K562 (cell line): Measurements from ENCODE around the gene SNX9. TPM values are rescaled to one million over a fixed set of nuclear protein-coding genes. Genes with fewer than 3 reads are reported as not detected.

Experiments
- BCOR ChIP-seq: fragments of 450-650 bp; IDR thresholded peaks from 2 replicates; pipeline ENCODE4 v1.6.1; 2016
- BRD9 ChIP-seq: fragments of 450-650 bp; IDR thresholded peaks from 2 replicates; pipeline ENCODE4 v1.6.1; 2018; ENCODE audit warnings: low read depth; ENCODE audit not compliant: partially characterized antibody
- CHD4 ChIP-seq: fragments of 200-600 bp; sonication (generic); IDR thresholded peaks from 3 replicates; pipeline ENCODE4 v1.6.1; 2012; ENCODE audit warnings: low read depth, mild to moderate bottlenecking, mixed read lengths, low read length, inconsistent platforms; ENCODE audit not compliant: insufficient read depth, insufficient replicate concordance, poor library complexity, severe bottlenecking
- DMBX1 ChIP-seq: fragments of 250-450 bp; sonication (Bioruptor Pico); IDR thresholded peaks from 2 replicates; pipeline ENCODE4 v1.8.0; 2022; ENCODE audit warnings: inconsistent platforms, mild to moderate bottlenecking, moderate library complexity, borderline replicate concordance
- ETS2 ChIP-seq: IDR thresholded peaks from 2 replicates; pipeline ENCODE4 v1.6.1; 2016; ENCODE audit warnings: borderline replicate concordance, missing genetic modification characterization, mild to moderate bottlenecking, moderate library complexity, missing compliant biosample characterization; ENCODE audit not compliant: poor library complexity, severe bottlenecking
- GATA2 ChIP-seq: sonication (generic); formaldehyde crosslinking; IDR thresholded peaks from 2 replicates; pipeline ENCODE4 v1.4.0; 2020; ENCODE audit warnings: mild to moderate bottlenecking, missing genetic modification reagents
- HMG20B ChIP-seq: fragments of 250-450 bp; sonication (Bioruptor Pico); IDR thresholded peaks from 2 replicates; pipeline ENCODE4 v1.5.0; 2021; ENCODE audit warnings: mild to moderate bottlenecking
- NR1H2 ChIP-seq: sonication (generic); formaldehyde crosslinking; IDR thresholded peaks from 2 replicates; pipeline ENCODE4 v1.4.0; 2020; ENCODE audit warnings: mild to moderate bottlenecking, missing genetic modification reagents
- SREBF2 ChIP-seq: sonication (generic); formaldehyde crosslinking; IDR thresholded peaks from 2 replicates; pipeline ENCODE4 v1.4.0; 2020; ENCODE audit warnings: mild to moderate bottlenecking, missing genetic modification reagents
- TOE1 ChIP-seq, 2 experiments: fragments of 450-650 bp in 1 of 2; sonication (generic) in 1 of 2; formaldehyde crosslinking in 1 of 2; IDR thresholded peaks; 2 replicates each; pipeline versions ENCODE4 v1.7.1 to v1.8.0; 2016 to 2022; ENCODE audit warnings: borderline replicate concordance in 2 of 2, mild to moderate bottlenecking in 2 of 2, antibody characterized with exemption in 1 of 2, inconsistent platforms in 1 of 2, low read depth in 1 of 2, missing genetic modification reagents in 1 of 2, moderate library complexity in 1 of 2
- ZEB2 ChIP-seq: fragments of 450-650 bp; IDR thresholded peaks from 2 replicates; pipeline ENCODE4 v1.6.1; 2016
- polyA plus RNA-seq, 8 experiments: library from polyadenylated mRNA; depleted of rRNA in 4 of 8; stranded (reverse) in 5 of 8; unstranded in 3 of 8; fragments of >200 nt; fragmentation: Nextera tagmentation in 2 of 8; fragmentation: Illumina TruSeq in 1 of 8; extraction: Ambion mirVana in 2 of 8; extraction: Trizol in 1 of 8; gene quantifications; 2 replicates each; pipeline versions ENCODE4 v1.2.1 to v1.2.3, GENCODE V29; 2011 to 2014; ENCODE audit warnings: inconsistent platforms in 1 of 8, missing spikeins in 1 of 8
- total RNA-seq, 7 experiments: library from RNA; depleted of rRNA in 6 of 7; stranded (reverse); fragments of >200 nt in 6 of 7; fragmentation: Illumina TruSeq in 2 of 7; extraction: Trizol in 2 of 7; gene quantifications; 2 replicates each; pipeline versions ENCODE4 v1.2.1 to v1.2.3, GENCODE V29; 2011 to 2021; ENCODE audit warnings: low replicate concordance in 1 of 7
- TF ChIP-seq, protein P1 (sequence below): sonication (generic); formaldehyde crosslinking; IDR thresholded peaks from 2 replicates; pipeline ENCODE4 v1.8.0; 2022; ENCODE audit warnings: missing genetic modification reagents, mild to moderate bottlenecking, moderate library complexity, borderline replicate concordance
- TF ChIP-seq, protein P2 (sequence below): IDR thresholded peaks from 2 replicates; pipeline ENCODE4 v1.6.1; 2011; ENCODE audit warnings: borderline replicate concordance, low read depth, mild to moderate bottlenecking, moderate library complexity, low read length; ENCODE audit not compliant: insufficient read depth, poor library complexity, severe bottlenecking

Gene SNX9
- total and polyA plus RNA-seq, 9 of the 15 experiments (the other 6 are each of a cell fraction or from before 2014, with no cell fraction given), result 6.0 to 81.7 (median 57.1) TPM

DNA sequence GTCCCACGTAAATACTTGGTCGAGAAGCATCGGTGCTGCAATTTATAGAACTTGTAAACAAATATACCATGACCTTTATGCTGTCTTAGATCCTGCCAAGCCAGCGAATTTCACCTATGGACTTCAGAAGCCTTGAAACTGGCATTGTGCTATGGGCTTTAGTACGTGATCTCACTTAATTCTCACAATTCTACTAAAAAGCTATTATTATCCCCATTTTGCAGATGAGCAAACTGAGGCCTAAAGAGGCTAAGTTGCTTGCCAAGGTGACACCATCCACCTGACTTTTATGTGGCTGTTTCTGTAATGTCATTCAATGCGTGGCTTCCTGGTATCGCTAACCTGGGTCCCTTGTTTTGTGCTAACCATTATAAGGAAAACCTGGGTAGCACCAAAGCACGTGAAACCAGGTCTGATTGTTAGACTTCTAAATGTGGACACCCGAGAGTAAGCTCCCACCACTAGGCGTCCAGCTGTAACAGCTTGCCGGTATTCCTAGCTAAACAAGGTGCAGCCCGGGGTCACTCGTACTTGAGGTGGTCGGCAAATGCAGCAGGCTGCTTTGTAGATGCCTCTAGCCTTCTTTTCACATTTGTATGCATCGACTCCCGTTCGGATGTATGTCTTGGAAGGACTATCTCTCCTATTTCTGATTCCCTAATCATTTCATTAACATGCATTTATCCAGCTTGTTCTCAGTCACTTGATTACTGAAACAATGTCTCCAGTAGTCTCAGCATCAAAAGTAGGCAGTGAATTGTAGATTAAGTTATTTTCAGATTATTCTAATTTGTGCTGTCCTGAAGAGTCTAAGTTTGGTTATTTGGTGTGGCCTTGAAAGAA, 159.7 kb downstream of the SNX9 start (continued):
- TF ChIP-seq ETS2 (tag) (no peak), BRD9 (peak; percentile 29), GATA2 (0 out of 2 replicates have a peak, but pooled peaks have one; percentile 25), NR1H2 (CRISPR knock-in tag) (no peak), BCOR (peak; percentile 100), ZEB2 (no peak), CHD4 (peak; percentile 97), DMBX1 (CRISPR knock-in tag) (0 out of 2 replicates have a peak, but pooled peaks have one; percentile 36), SREBF2 (CRISPR knock-in tag) (peak; percentile 73; the same call in 1 of the 2 replicates), HMG20B (CRISPR knock-in tag) (no peak), TOE1 (IDR thresholded peaks at IDR 0.05; ENCODE audit: borderline replicate concordance) (peak; percentile 18; the same call in 1 of the 2 replicates), TOE1 (CRISPR knock-in tag; IDR thresholded peaks at IDR 0.05; ENCODE audit: borderline replicate concordance, low read depth) (0 out of 2 replicates have a peak, but pooled peaks have one; percentile 22)
- TF ChIP-seq, protein P1, sequence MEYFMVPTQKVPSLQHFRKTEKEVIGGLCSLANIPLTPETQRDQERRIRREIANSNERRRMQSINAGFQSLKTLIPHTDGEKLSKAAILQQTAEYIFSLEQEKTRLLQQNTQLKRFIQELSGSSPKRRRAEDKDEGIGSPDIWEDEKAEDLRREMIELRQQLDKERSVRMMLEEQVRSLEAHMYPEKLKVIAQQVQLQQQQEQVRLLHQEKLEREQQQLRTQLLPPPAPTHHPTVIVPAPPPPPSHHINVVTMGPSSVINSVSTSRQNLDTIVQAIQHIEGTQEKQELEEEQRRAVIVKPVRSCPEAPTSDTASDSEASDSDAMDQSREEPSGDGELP (CRISPR knock-in tag), result peak; percentile 43; the same call in 1 of the 2 replicates
- TF ChIP-seq, protein P2, sequence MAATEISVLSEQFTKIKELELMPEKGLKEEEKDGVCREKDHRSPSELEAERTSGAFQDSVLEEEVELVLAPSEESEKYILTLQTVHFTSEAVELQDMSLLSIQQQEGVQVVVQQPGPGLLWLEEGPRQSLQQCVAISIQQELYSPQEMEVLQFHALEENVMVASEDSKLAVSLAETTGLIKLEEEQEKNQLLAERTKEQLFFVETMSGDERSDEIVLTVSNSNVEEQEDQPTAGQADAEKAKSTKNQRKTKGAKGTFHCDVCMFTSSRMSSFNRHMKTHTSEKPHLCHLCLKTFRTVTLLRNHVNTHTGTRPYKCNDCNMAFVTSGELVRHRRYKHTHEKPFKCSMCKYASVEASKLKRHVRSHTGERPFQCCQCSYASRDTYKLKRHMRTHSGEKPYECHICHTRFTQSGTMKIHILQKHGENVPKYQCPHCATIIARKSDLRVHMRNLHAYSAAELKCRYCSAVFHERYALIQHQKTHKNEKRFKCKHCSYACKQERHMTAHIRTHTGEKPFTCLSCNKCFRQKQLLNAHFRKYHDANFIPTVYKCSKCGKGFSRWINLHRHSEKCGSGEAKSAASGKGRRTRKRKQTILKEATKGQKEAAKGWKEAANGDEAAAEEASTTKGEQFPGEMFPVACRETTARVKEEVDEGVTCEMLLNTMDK, result no peak
